Endodermal cell (in vitro differentiated cells): Measurements from ENCODE around the gene ASPG. TPM values are rescaled to one million over a fixed set of nuclear protein-coding genes. Genes with fewer than 3 reads are reported as not detected.

Experiments used
- DNase-seq: peaks from one replicate; pipeline ENCODE4 v3.0.0-alpha.2; 2017
- H3K27ac ChIP-seq: 2 replicates; pipeline ENCODE4 v1.5.1; 2013; ENCODE audit warnings: mild to moderate bottlenecking, low read depth, low read length, moderate library complexity
- H3K27me3 ChIP-seq: 2 replicates; pipeline ENCODE4 v1.6.1; 2013; ENCODE audit warnings: mild to moderate bottlenecking, low read length, moderate library complexity; ENCODE audit not compliant: insufficient read depth, control insufficient read depth, poor library complexity, severe bottlenecking
- H3K36me3 ChIP-seq: 2 replicates; pipeline ENCODE4 v1.7.0; 2013; ENCODE audit warnings: mild to moderate bottlenecking, low read length, moderate library complexity; ENCODE audit not compliant: control insufficient read depth, insufficient read depth
- H3K4me1 ChIP-seq: one replicate; pipeline ENCODE4 v1.7.0; 2013; ENCODE audit warnings: low read length; ENCODE audit not compliant: control insufficient read depth, insufficient read depth
- H3K4me3 ChIP-seq: 2 replicates; pipeline ENCODE4 v1.5.1; 2013; ENCODE audit warnings: mild to moderate bottlenecking, low read length, moderate library complexity
- H3K9ac ChIP-seq: 2 replicates; pipeline ENCODE4 v1.6.1; 2013; ENCODE audit warnings: mild to moderate bottlenecking, low read length, moderate library complexity; ENCODE audit not compliant: poor library complexity, severe bottlenecking; ENCODE audit errors: extremely low read depth
- H3K9me3 ChIP-seq: 2 replicates; pipeline ENCODE4 v1.6.1; 2013; ENCODE audit warnings: mild to moderate bottlenecking, low read length, moderate library complexity; ENCODE audit not compliant: control insufficient read depth
- H3K27ac Mint-ChIP-seq: 2 replicates; pipeline ENCODE4 v1.8.0; 2020; ENCODE audit warnings: mixed read lengths
- H3K27me3 Mint-ChIP-seq: 2 replicates; pipeline ENCODE4 v1.8.0; 2021; ENCODE audit warnings: mild to moderate bottlenecking, mixed read lengths; ENCODE audit not compliant: insufficient read depth
- H3K36me3 Mint-ChIP-seq: 2 replicates; pipeline ENCODE4 v1.8.0; 2020; ENCODE audit warnings: low read depth, mixed read lengths
- H3K4me1 Mint-ChIP-seq: 2 replicates; pipeline ENCODE4 v1.8.0; 2020; ENCODE audit warnings: mixed read lengths
- H3K4me3 Mint-ChIP-seq: 2 replicates; pipeline ENCODE4 v1.8.0; 2020; ENCODE audit warnings: mild to moderate bottlenecking, moderate library complexity, mixed read lengths
- H3K9me3 Mint-ChIP-seq: 2 replicates; pipeline ENCODE4 v1.8.0; 2020; ENCODE audit warnings: mild to moderate bottlenecking, mixed read lengths
- WGBS, 2 experiments: methylation state at CpG; one replicate each; pipeline versions ENCODE4 v1.1.5 to v1.1.7; 2013; ENCODE audit warnings: missing lambda C conversion rate in 2 of 2, mixed read lengths in 1 of 2; ENCODE audit not compliant: insufficient coverage in 1 of 2, insufficient read length in 1 of 2; 5-methylcytosine and 5-hydroxymethylcytosine counted together
- total RNA-seq, 2 donors: library from RNA; stranded (reverse); fragmentation: NEBNext Ultra II Directional in 1 of 2; extraction: Animal tissue kit (Norgen Biotek cat#: 25700) in 1 of 2; gene quantifications; 2 replicates in 1 of 2; 3 replicates in 1 of 2; pipeline ENCODE4 v1.2.1, GENCODE V29; 2021
- TF ChIP-seq, protein P1 (sequence below): fragments of 200-600 bp; sonication (generic); conservative IDR thresholded peaks from 2 replicates; pipeline ENCODE4 v1.5.0; 2021; ENCODE audit warnings: antibody characterized with exemption, mild to moderate bottlenecking

ASPG gene
- total RNA-seq, 2 donors from 2014 or later, result 0.71 to 1.4 TPM

DNA sequence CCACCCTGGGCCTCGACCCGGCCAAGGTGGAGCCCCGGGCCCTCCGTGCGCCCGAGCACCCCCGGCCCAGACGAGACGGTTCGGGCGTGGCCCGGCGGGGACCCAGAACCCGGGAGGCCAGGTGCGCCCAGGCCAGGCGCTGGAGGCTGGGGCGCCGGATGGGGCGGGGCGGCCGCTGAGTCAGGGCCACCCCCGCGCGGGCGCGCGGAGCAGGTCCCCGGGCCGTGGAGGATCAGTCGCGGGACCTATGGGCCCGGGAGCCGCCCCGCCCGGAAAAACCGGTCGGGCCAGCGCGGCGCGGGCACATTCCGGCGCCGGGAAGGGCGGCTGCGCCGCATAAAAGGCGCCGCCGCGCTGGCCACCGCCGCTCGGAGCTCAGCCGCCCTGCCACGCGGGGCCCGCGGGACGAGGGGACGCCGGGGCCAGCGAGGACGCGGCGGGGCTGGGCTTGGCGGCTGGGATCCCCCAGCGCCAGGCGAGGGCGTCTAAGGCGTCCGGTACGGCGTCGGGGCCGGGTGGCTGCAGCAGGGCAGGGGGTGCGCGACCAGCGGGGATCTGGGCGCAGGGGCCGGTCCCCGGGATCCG, 31.3 kb downstream of the ASPG start:
- peaks cover 65% of the 10 kb centered on the region for H3K27me3 Mint-ChIP-seq
- H3K4me3 Mint-ChIP-seq, result no peak overlapping the region
- Histone ChIP-seq H3K36me3 (no peaks in the 10 kb centered on the region), H3K27me3 (peaks cover 70% of the 10 kb centered on the region), H3K27ac (no peak overlapping the region), H3K4me3 (no peak overlapping the region), H3K9me3 (no peaks in the 10 kb centered on the region), H3K4me1 (no peaks in the 10 kb centered on the region), H3K9ac (no peak overlapping the region)
- peak; percentile 62 for DNase-seq
- H3K27ac Mint-ChIP-seq, result no peak overlapping the region
- TF ChIP-seq, protein P1, sequence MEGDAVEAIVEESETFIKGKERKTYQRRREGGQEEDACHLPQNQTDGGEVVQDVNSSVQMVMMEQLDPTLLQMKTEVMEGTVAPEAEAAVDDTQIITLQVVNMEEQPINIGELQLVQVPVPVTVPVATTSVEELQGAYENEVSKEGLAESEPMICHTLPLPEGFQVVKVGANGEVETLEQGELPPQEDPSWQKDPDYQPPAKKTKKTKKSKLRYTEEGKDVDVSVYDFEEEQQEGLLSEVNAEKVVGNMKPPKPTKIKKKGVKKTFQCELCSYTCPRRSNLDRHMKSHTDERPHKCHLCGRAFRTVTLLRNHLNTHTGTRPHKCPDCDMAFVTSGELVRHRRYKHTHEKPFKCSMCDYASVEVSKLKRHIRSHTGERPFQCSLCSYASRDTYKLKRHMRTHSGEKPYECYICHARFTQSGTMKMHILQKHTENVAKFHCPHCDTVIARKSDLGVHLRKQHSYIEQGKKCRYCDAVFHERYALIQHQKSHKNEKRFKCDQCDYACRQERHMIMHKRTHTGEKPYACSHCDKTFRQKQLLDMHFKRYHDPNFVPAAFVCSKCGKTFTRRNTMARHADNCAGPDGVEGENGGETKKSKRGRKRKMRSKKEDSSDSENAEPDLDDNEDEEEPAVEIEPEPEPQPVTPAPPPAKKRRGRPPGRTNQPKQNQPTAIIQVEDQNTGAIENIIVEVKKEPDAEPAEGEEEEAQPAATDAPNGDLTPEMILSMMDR, result no peak
- no peaks in the 10 kb centered on the region for H3K9me3 Mint-ChIP-seq
- 0 to 4% methylated on average over 5 to 83 of the region's 83 CpGs for WGBS, 2 experiments
- H3K36me3 Mint-ChIP-seq, result no peaks in the 10 kb centered on the region
- no peaks in the 10 kb centered on the region for H3K4me1 Mint-ChIP-seq

DNA sequence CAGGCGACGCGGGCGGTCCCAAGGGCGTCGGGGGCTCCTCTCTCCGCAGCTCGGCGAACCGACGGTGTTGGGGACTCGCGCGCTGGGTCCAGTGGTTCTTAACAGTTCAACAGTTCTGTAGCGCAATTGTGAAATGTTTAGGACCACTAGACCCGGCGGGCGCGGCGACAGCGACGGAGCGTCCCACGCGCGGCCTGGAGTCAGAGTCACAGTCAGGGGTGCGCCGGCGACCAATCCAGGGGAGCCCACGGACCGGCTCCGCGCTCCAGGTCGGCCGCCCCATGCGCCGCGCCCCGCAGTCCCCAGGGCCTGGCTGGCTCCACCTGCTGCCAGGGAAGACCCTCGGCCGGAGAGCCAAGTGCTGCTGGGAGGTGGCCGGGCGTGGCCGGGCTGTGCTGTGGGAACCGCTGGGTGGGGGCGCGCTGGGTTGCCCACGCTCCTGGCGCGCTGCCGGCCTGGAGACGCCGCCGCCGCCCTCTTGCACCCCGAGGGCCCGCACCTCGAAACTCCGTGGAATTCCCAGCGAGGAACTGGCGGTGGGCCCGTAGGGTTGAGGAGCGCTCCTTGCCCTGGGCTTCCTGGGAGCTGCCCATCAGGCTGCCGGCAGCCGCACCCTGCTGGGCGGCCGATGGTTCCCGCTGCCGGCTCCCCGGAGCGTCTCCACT, 32.0 kb downstream of the ASPG start:
- no peaks in the 10 kb centered on the region for H3K36me3 Mint-ChIP-seq
- H3K27me3 Mint-ChIP-seq, result peaks cover 65% of the 10 kb centered on the region
- Histone ChIP-seq H3K27ac (no peak overlapping the region), H3K4me3 (no peak overlapping the region), H3K9me3 (no peaks in the 10 kb centered on the region), H3K9ac (no peak overlapping the region), H3K27me3 (peaks cover 73% of the 10 kb centered on the region), H3K4me1 (no peaks in the 10 kb centered on the region), H3K36me3 (no peaks in the 10 kb centered on the region)
- 24 to 26% methylated on average over 34 to 71 of the region's 71 CpGs for WGBS, 2 experiments
- no peaks in the 10 kb centered on the region for H3K9me3 Mint-ChIP-seq
- peak; percentile 67 for DNase-seq
- H3K4me1 Mint-ChIP-seq, result no peaks in the 10 kb centered on the region
- no peak overlapping the region for H3K4me3 Mint-ChIP-seq
- H3K27ac Mint-ChIP-seq, result no peak overlapping the region
- TF ChIP-seq, protein P1, result peak; percentile 20

DNA sequence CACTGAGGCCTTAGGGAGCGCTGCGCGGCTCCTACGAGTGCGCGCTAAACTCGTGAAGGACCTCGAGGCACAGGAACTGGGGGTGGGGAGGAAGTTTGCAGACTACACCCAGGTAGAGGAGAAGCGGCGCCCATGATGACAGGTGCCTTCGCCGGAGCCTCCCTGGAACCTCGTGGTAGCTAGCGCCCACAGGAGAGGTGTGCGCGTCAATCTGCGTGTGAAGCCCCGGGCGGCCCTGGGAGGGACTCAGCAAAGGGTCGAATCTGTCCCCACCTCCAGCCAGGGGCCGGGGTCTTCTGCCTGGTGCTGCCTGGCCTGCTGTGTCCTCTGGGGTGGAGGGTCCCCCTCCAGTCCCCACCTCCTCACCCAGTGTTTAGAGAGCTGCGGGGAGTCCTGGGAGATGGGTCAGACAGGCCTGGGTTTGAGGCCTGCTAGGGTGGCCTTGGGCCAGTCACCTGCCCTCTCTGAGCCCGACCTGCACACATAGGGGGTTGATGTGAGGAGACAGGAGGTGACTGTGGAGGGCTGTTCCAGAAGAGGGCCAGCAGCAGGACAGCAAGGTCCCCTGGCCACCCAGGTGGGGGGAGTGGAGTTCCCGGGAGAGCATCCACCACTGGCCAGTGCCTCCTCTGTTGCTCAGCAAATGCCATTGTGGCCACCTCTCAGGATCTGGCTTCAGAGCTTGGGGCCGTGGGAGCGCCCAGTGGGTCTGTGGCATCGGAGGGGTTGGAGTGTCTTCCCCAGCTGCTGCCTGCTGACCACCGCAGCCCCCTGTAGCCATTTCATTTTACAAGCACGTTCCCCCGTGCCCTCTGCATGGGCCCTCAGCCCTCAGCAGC, 32.7 kb downstream of the ASPG start:
- Histone ChIP-seq H3K27ac (no peak overlapping the region), H3K4me3 (no peak overlapping the region), H3K27me3 (peaks cover 73% of the 10 kb centered on the region), H3K9ac (no peak overlapping the region), H3K4me1 (no peaks in the 10 kb centered on the region), H3K36me3 (no peaks in the 10 kb centered on the region), H3K9me3 (no peaks in the 10 kb centered on the region)
- TF ChIP-seq, protein P1, result no peak
- no peaks in the 10 kb centered on the region for H3K4me1 Mint-ChIP-seq
- 88 to 90% methylated on average over 23 to 30 of the region's 30 CpGs for WGBS, 2 experiments
- no peak overlapping the region for H3K4me3 Mint-ChIP-seq
- H3K27me3 Mint-ChIP-seq, result peaks cover 65% of the 10 kb centered on the region
- no peak overlapping the region for H3K27ac Mint-ChIP-seq
- peaks cover 3% of the 10 kb centered on the region for H3K9me3 Mint-ChIP-seq
- peak; percentile 39 for DNase-seq
- no peaks in the 10 kb centered on the region for H3K36me3 Mint-ChIP-seq
